Mucosa of gallbladder (tissue), 1 donor: ENCODE data around the gene PRSS27. TPM values are rescaled to one million over a fixed set of nuclear protein-coding genes. Genes with fewer than 3 reads are reported as not detected.
A peak's percentile ranks its signal among the peaks of the same experiment; 100 is the strongest.

Experiments used
- DNase-seq: peaks from one replicate; pipeline ENCODE4 v3.0.0-alpha.2; 2020; ENCODE audit warnings: low spot score
- total RNA-seq: library from RNA; stranded (reverse); gene quantifications from one replicate; pipeline ENCODE4 v1.2.1, GENCODE V29; 2021
- donor health status: DM: no; HTN: no; CAD: no.

PRSS27 gene
- 0.52 TPM for total RNA-seq

- DNase-seq = no peak
Measured at GRCh38 chr16:2720064-2720457, at the start of gene PRSS27. Gene PRSS27, minus strand, starts transcription at chr16:2720224. Its CDS starts 64 bp downstream, at chr16:2720160.

- DNase-seq = peak; percentile 42
Measured at GRCh38 chr16:2769675-2770056, 49.6 kb upstream of the PRSS27 start.

- DNase-seq = no peak
Measured at GRCh38 chr16:2769100-2769529, 49.1 kb upstream of the PRSS27 start.

- no peak for DNase-seq
Measured at GRCh38 chr16:2768403-2769089, 48.5 kb upstream of the PRSS27 start.

GRCh38 chr16:2767891-2768290 is 47.9 kb upstream of the PRSS27 start:
- DNase-seq = no peak

GRCh38 chr16:2767140-2767731 is 47.2 kb upstream of the PRSS27 start:
- DNase-seq = no peak

- no peak for DNase-seq
Measured at GRCh38 chr16:2766430-2767139, 46.6 kb upstream of the PRSS27 start.

- DNase-seq = no peak
Measured at GRCh38 chr16:2765462-2766404, 45.7 kb upstream of the PRSS27 start.

- no peak for DNase-seq
Measured at GRCh38 chr16:2764718-2765117, 44.7 kb upstream of the PRSS27 start.

- no peak for DNase-seq
Measured at GRCh38 chr16:2763173-2763572, 43.1 kb upstream of the PRSS27 start.

- no peak for DNase-seq
Measured at GRCh38 chr16:2762711-2763110, 42.7 kb upstream of the PRSS27 start.

- no peak for DNase-seq
Measured at GRCh38 chr16:2761886-2762583, 42.0 kb upstream of the PRSS27 start.

- no peak for DNase-seq
Measured at GRCh38 chr16:2761472-2761871, 41.4 kb upstream of the PRSS27 start.

- DNase-seq = no peak
Measured at GRCh38 chr16:2757344-2757743, 37.3 kb upstream of the PRSS27 start.

- DNase-seq = no peak
Measured at GRCh38 chr16:2756288-2757015, 36.4 kb upstream of the PRSS27 start.

- DNase-seq = no peak
Measured at GRCh38 chr16:2755158-2755557, 35.1 kb upstream of the PRSS27 start.

- DNase-seq = no peak
Measured at GRCh38 chr16:2753733-2754020, 33.7 kb upstream of the PRSS27 start.

- peak; percentile 86 for DNase-seq
Measured at GRCh38 chr16:2752850-2753732, 33.1 kb upstream of the PRSS27 start.

GRCh38 chr16:2752035-2752849 is 32.2 kb upstream of the PRSS27 start, which contains the start of gene SRRM2:
Gene SRRM2, plus strand, starts transcription at chr16:2752638. Its CDS starts 3,727 bp downstream, at chr16:2756365.
- peak; percentile 95 for DNase-seq
